Activated CD8-positive, alpha-beta memory T cell treated with anti-CD3 and anti-CD28 coated beads for 4 hours (primary cell): Measurements from ENCODE around the gene DISC1.
"Not testable (repeated sequence)": the region's sequence is repeated elsewhere in the genome, so short reads cannot be mapped to it uniquely, and the experiment has no call there.

Experiments used
- DNase-seq, 2 donors: peaks; one replicate each; pipeline ENCODE4 v3.0.0-alpha.2; 2020; ENCODE audit warnings: low read depth in 2 of 2

The DISC1 gene

DNA sequence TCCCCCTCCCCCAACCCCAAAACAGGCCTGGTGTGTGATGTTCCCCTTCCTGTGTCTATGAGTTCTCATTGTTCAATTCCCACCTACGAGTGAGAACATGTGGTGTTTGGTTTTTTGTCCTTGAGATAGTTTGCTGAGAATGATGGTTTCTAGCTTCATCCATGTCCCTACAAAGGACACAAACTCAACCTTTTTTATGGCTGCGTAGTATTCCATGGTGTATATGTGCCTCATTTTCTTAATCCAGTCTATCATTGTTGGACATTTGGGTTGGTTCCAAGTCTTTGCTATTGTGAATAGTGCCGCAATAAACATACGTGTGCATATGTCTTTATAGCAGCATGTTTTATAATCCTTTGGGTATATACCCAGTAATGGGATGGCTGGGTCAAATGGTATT lies 102.4 kb downstream of the DISC1 start:
- not testable (repeated sequence) for DNase-seq

DNA sequence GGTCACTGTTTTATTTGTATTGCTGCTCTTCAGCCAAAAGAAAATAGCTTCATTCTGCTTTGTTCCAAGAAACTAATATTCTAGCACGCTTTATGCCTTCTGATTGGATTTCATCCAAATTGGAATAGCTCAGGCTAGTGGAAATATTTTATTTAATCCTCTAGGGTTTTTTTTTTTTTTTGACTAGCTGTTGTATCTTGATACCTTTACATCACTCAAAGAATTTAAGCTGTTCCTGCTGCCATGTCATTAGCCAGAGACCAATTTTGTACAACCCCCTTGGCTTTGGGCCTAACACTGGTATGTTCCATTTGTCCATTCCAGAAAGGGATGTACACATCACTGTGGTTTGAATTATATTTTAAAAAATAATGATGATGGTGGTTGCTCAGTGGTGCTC lies 103.0 kb downstream of the DISC1 start:
- DNase-seq: no peak

DNA sequence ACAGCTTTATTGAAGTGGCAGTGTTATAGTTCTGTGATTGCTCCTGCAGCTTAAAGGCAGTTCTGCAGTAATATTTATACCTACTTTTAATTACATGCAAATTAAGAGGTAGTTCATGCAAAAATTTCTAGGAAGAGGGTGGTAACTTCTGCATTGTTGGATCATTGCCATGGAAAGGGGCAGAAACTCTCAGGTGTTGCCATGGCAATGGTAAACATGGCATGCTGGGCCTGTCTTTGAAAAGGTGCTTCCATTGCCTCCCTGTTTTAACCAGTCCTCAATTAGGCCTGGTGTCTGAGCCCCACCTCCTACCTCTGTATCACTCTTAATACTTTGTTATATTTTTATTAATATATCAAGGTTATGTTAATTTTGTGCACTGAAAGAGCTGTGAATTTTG lies 104.7 kb downstream of the DISC1 start:
- DNase-seq: no peak

DNA sequence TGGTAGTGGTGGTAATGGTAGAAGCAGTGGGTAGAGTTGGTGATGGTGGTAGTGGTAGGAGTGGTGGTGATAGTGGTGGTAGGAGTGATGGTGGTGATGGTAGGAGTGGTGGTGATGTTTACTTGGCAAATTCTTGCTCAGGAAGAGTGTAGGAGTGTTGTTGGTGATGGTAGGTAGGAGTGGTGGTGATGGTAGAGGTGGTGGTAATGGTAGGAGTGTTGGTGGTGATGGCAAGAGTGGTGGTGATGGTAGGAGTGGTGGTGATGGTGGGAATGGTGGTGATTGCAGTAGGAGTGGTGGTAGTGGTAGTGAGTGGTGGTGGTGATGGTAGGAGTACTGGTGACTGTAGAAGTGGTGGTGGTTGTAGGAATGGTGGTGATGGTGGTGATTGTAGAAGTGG lies 106.5 kb downstream of the DISC1 start:
- DNase-seq: no peak

DNA sequence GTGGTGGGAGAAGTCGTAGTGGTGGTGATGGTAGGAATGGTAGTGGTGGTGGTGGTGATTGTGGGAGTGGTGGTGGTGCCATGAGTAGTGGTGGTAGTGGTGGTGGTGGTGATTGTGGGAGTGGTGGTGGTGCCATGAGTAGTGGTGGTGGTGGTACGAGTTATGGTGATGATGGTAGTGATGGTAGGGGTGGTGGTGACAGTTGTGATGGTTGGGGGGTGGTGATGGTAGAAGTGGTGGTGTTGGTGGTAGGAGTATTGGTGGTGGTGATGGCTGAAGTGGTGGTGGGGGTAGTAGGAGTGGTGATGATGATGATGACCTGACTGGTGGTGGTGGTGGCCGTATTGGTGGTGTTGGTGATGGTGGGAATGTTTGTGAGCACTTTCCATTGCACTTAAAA lies 107.1 kb downstream of the DISC1 start:
- DNase-seq: no peak

DNA sequence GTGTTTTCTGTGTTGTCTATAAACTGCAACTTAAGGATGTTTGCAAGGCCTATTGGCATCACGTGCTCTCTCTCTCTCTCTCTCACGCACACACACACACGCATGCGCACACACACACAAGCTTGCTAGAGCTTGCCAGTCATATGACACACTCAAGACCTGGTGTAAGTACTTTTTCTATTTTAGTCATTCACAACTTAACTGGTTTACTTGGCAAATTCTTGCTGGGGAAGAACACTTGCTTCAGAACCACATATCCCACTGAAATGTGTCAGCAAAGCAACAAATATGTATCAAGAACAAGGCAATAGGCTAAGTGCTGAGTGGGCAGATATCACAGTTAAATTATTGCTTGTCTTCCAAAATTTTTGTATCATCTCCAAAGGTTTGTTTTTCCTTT lies 107.8 kb downstream of the DISC1 start:
- DNase-seq: no peak

DNA sequence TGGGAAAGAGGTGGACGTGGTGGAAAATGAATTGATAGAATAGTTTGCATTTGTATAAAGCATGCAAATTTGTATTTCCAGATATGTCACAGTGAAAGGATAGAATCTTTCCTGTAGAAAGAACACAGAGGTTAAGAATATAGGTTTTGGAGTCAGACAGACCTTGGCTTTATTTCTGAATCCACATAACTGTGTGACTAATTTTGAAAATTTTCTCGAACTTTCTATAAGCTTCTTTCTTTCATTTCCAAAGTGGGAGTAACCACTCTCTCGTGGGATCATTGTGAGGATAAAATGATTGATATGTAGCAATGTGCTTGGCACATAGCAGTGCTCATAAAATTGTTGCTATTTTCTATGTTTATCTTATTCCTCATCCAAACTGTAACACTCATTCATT lies 108.8 kb downstream of the DISC1 start:
- no peak for DNase-seq

DNA sequence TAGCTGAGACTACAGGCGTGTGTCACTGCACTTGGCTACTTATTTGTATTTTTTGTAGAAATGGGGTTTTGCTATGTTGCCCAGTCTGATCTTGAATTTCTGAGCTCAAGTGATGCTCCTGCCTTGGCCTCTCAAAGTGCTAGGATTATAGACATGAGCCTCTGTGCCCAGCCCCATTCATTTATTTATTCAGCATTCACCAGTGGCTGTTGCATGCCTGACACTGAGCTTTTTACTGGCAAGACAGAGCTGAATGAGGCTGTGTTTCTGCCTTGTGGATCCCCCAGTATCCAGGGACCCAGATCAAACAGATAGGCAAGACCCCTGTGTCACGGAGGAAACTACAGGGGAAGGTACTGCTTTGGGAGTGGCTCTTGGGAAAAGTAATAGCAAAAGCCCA lies 109.4 kb downstream of the DISC1 start:
- DNase-seq: no peak

DNA sequence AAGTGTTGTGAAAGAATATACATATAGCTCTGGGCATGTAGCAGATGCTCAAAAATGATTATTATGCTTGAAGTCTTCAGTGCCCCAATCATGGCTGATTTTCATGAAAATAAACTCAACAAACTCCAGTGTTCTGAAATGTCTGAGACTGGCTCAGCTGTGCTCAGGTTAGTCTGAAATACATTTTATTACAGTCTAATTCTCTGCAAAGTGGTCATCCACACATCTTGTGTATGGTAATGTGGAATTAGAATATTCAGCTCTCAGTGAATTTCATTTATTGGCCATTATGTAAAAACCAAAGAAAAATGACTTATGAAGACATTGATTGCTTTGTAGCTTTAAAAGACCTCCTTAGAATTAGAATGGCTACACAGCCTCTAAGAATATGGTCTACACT lies 109.9 kb downstream of the DISC1 start:
- no peak for DNase-seq

DNA sequence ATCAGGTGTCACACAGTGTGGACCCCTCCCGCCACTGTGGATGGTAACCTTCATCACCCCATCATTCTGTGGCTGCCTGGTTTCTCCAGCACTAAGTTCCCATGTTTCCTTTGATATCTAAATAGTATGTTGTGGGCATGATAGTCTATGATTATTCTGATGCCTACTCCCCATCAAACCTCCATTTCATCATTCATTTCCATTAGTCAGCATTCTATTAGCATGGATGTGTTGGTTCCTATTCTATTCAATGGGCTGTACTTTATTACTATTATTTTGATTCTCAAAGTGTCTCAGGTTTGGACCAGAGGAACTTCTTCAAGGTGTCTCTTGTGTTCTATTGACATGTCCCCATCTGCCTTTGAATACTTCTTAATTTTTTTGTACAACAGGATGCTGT lies 112.0 kb downstream of the DISC1 start:
- DNase-seq: no peak

DNA sequence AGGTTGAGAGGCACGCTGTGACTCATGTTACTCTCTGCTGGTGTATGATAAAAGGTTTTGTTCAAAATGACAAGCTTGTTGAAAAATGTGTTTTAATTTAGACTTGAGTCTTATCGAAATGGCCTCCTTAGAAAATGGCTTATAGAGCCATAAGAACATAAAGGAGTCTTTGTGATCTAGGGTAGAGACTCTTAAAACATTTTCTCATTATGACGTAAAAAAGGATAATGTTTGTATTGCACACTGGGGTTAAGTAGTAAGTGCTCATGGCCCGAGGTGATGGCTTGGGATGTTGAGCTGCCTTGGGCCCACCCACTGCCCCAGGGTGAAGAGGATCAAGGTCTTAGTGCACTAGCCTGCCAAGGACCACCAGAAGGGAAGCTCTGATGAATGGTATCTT lies 117.4 kb downstream of the DISC1 start:
- DNase-seq: no peak

DNA sequence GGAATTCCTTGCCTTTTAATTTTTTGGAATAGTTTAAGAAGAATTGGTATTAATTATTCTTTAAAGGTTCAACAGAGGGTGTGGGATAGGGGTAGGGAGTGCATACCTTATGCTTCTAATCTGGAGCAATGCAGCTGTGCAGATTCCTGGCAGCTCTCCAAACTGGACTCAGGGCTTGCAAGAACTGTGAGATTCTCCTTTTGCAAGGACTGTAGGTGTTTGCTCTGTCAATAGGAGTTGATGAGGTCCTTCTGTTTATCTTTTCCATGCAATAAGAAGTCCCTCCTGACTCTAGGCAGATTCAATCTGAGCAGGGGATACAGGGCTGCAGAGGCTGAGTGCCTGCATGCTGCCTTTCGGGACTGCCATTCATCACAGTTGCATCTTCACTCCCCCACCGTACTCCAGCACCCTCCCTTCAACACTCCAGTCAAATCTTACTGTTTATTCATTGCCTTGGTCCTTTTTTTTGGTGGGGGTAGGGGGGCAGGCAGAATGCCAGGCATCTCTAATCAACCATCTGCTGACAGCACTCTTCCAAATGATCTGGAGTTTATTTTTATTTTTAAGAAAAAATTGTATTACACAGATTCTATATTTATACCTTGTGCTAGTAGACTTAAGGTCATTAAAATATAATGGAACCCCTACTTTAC lies 122.3 kb downstream of the DISC1 start:
- DNase-seq: no peak

DNA sequence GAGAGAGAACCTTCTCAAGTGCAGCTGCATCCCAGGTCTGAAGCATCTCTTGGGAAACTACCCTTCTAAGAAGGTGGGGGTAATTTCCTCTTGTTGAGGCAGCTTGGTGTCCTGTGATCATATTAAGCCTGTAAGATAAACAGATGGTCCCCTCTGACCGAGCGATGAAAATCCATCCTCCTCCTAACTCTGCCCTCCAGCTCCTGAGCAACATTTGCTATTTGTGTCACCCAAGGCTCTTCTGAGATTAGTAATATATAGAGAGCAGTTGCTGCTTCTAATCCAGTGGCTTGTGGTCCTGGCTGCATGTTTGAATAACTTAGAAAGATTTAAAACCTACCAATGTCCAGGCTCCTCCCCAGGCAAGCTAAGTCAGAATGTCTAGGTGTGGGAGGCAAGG lies 123.7 kb downstream of the DISC1 start:
- DNase-seq: no peak

DNA sequence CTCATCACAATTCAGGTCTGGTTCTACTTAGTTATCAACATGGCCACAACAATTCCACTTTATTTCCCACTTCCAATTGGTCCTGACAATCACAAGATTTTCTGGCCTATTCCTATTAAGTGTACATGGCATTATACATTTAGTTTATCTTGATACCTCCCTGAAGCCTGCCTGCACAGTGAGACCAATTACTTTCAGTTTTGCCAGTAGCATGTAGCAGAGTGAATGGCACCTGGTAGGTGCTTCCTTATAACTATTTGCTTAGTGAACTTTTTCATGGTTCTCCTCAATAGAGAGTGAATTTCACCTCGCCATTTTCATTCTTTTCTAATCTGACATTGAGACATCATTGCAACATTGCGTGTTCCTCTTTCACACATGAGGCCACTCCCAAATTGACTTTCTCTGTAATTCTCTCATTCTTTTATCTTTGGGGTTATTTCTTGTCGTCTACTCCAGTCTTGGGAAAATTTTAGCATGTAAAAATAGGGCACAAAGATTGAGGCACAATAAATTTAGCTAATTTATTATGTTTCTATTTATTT lies 124.3 kb downstream of the DISC1 start:
- no peak for DNase-seq

DNA sequence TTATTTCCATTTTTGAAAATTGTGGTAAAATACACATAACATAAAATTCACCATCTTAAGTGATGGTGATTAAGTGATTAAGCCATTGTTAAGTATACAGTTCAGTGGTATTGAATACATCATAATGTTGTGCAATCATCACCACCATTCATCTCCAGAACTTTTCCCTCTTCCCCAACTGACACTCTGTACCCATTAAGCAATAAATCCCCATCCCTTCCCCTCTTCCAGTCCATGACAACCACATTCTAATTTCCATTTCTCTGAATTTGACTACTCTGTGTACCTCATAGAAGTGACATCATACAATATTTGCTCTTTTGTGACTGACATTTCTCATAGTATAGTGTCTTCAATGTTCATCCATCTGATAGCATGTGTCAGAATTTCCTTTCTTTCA lies 124.8 kb downstream of the DISC1 start:
- DNase-seq: no peak

DNA sequence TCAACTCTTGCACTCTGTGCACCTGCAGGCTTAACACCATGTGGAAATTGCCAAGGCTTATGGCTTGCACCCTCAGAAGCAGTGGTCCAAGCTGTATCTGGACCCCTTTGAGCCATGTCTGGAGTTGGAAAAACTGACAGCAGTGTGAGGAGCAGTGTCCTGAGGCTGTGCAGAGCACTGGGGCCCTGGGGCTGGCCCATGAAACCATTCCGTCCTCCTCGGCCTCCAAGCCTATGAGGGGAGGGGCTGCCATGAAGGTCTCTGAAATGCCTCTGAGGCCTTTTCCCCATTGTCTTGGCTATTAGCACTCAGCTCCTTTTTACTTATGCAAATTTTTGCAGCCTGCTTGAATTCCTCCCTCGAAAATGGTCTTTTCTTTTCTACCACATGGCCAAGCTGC lies 126.7 kb downstream of the DISC1 start:
- no peak for DNase-seq

DNA sequence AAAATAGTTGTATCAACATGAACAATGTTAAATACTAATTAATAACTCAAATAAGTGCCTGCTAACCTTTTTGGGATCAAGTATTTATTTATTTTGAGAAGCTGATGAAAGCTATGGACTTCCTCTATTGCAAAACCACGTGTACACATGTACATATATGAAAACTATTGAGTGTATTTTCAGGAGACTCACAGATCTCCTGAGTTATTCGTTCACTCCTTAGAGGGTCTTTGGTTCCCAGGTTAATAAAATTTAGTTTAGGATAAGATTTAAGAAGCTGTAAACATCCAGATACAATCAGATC lies 130.5 kb downstream of the DISC1 start:
- DNase-seq: no peak

DNA sequence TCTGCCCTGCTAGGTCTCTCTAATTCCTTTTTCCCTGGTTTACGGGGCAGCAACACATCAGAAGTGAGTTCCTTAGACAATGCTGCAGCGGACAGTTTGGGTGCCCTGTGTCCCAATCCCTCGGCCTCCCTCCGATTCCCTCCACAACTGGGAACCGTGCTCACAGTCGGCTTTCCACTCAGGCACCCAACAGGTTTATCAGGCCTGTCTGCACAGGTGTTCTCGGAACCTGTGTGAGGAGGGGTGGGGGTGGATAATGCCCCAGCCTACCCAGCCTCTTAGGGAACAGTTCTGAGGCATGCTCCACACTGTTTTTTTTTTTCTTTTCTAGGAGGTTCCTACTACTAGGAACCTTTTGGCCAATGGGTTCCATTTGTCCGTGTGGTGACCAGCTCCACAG lies 131.2 kb downstream of the DISC1 start:
- no peak for DNase-seq

DNA sequence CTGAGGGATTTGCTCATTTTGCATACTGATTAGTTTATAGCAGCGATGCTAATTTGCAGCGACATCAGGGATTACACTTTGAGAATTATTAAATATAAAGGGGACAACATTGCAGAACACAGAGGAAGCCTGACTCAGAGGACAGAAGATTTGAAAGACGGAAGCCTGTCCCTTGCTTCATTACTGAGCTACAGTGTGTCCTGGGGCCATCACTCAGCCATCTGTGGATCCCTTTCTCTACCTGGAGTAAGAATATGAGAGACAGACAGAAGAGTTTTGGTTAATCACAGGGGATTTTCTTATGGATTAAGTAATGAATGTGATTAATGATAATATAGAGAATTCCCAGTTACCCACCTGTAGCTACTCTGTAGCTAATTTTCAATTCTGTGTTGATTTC lies 134.7 kb downstream of the DISC1 start:
- DNase-seq: no peak

DNA sequence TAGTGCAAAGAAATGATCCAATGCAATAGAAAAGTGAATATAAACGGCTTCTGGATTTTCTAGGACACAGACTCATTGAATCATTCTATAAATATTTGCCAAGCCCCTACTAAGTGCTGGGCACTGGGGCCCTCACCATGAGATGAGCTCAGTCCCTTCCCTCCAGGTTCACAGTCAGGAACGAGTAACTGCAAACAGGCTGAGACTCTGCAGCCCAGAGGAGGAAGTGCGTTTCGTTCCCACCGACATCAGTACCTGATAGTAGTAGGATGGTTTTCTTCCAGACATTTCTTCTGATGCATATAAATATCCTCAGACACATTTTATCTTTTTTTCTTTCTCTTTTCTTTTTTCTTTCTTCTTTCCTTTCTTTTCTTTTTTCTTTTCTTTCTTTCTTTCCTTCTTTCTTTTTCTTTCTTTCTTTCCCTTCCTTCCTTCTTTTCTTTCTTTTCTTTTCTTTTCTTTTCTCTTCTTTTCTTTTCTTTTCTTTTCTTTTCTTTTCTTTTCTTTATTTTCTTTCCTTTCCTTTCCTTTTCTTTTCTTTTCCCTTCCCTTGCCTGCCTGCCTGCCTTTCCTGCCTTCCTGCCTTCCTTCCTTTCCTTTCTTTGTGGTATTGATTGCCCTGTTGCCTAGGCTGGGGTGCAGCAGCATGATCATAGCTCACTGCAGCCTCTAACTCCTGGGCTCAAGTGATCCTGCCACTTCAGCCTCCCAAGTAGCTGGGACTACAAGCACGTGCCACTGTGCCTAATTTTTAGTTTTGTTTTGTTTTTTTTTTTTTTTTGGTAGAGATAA lies 135.4 kb downstream of the DISC1 start:
- no peak for DNase-seq

DNA sequence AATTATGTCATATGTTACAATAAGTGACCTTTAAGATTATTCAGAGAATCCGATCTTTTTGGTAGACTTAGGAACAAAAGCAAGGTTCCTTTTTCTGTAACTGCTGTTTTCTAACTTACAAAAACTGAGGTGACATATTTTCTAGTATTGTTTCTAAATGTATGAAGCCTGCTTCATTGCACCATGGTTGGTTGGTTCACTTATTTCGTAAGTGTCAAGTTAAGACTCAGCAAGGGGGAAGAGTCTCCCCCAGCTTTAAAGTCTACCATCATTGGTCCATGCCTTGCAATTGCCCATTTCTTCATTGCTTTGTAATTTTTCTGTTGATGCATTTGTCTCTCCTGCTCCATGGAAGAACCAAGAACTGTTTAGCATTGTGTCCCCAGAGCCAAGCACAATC lies 136.9 kb downstream of the DISC1 start:
- no peak for DNase-seq

DNA sequence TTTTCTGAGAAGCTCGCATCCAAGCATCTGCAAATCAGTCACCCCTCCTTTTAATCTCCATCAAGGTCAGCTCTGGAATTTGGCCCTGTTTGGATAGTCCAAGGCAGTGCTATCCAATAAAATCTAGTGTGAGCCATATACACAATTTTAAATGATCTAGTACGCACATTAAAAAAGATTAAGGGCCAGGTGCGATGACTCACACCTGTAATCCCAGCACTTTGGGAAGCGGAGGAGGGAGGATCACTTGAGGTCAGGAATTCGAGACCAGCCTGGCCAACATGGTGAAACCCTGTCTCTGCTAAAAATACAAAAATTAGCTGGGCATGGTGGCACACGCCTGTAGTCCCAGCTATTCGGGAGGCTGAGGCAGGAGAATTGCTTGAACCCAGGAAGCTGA lies 139.2 kb downstream of the DISC1 start:
- not testable (repeated sequence) for DNase-seq

DNA sequence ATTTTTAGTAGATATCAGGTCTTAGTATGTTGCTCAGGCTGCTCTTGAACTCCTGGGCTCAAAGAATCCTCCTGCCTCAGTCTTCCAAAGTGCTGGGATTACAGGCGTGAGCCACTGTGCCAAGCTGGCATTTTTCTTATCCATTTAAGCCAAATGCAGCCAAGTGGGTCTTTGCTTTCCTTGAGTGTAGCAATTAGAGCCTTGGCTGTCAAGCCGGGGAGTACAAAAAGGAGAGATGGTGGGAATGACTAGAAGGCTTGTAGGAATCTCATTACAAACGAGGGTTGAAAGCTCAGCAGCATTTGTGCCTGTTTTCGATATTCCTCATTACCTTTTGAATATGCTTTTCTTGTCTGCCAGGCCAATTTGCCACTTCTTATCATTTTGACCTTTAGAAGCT lies 140.9 kb downstream of the DISC1 start:
- DNase-seq: no peak

DNA sequence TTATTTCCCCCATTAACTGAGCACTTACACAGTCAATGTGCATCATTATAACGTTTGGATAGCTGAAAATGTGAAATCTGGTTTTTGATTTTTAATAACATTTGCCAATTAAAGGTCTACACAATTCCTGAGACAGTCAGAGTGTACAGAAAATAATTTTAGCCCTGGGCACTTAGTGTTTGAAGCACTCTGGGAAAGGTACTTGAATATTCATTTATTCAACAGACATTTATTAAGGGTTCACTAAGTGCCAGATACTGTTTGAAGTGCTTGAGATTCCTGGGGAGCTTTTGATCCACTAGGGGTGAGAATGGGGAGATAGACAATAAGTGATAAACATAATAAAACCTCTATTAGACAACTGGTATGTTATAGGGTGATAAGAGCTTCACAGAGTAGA lies 141.8 kb downstream of the DISC1 start:
- DNase-seq: no peak
